ENCODE data around the gene HLA-DOB.

The HLA-DOB gene

DNA sequence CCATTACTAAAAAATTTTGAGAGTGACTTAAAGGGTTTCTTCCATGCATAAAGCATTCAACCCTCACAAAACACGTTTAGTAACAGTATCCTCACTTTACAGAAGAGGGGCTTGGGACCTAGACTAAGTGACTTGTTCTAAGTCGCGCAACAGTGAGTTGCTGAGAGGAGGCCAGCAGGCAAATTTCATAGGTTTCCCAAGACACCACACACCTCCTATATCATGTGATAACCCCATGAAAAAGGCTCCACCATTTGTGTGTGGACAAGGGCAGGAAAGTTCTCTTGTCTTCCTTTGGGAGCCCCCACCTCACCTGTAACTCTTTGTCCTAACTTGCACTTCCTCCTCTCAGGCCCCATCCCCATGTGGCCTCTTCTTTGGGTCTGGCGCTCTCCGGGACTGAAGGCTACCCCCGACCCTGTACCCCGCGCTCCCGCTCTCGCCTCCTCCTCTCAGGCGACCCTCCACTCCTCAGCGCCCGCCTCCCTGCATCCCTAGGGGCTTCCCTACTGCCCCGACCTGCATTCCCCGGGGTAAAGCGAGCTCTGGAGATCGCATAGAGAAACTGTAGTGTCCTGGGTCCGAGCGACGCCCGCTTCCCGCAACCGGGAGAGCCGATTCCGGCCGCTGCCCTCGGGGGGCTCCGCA is 26.7 kb upstream of the HLA-DOB start:
- no peak for DNase-seq

DNA sequence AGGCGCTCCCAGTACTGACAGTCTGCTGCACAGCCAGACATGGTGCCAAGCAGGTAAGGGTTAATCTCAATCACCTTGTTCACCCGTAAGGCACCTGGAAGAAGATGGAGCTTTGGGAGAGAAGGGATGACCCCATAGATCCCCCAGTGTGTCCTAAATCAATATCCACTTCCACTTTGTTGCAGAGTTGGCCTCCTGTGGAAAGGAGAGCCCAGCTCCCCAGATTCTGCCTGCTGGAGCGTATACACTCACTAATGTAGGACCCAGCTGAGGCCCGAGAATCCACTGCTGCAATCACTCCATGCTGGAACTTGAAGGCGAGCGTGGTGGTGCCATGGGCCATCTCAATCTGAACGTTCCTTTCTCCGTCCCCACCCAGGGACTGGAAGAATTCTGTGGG is 25.9 kb upstream of the HLA-DOB start:
- DNase-seq, result no peak

DNA sequence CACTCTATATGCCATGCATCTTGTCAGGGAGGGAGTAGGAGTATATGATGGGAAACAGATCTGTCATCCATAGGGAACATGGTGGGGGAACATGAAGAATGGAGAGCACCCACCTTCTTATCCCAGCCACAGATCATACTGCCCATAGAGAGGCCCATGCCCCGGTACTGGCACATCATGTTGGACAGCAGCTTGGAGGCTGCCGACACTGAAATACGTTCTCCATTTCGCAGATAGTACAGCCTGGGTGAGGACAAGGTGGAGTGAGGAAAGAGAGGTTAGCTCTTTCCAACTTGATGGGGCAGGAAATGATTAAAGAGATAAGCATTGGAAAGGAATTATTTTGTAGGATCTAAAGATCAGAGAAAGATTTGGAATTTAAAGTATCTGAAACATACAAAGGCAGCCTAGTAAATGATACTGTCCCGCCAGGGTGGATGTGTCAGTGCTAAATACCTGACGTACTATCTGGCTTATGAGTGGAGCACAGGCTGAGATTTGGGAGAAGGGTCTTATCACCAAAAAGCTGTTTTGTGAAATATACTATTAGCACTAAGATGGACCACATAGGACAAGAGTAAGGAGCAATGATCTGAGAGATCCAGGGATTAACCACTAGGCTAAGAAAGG is 25.3 kb upstream of the HLA-DOB start:
- no peak for DNase-seq

DNA sequence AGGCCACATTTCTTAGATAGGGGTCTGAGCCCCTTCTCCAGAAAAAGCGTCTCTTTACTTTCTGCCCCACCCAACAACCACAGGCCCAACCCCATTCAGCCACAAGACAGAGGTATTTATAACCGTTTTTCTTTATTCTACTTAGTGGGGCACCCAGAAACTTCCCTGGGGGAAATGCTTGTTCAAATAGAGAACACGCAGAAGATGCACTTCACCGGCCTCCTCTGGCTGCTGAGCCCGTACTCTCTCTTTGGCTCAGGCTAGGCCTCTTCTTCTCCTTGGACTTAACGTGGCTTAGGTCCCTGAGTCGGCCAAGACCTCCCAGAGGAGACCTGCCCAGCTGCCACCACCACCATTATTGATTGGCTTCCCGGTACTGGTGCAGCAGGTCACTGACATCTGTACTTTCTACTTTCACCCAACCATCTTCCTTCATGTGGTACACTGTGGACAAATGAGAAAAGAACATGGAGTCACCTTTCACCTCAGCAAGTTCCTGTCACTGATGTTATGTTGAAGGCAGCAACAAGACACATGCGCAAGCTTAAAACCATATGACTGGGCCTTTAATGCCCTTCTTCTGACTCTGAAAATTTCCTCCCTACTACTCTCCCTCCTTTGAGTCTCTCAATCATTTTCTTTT is 23.9 kb upstream of the HLA-DOB start:
- DNase-seq, result peak; percentile 66

DNA sequence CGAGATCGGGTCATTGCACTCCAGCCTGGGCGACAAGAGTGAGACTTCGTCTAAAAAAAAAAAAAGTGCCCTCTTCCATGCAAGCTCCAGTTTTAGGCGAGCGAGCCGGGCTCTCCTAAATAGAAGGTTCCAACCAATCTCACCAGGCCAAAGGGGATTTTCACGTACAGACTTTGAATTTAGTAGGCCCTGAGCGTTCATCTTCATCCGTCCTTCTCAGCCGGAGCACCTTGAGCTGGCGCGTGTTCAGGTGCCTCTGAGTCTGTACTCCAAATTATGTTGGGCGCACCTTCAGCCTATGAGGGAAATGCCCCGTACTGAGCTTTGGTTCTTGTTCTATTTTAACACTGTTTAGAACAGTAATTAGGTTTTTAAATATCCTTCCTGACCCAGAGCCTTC is 22.6 kb upstream of the HLA-DOB start:
- peak; percentile 53 for DNase-seq

DNA sequence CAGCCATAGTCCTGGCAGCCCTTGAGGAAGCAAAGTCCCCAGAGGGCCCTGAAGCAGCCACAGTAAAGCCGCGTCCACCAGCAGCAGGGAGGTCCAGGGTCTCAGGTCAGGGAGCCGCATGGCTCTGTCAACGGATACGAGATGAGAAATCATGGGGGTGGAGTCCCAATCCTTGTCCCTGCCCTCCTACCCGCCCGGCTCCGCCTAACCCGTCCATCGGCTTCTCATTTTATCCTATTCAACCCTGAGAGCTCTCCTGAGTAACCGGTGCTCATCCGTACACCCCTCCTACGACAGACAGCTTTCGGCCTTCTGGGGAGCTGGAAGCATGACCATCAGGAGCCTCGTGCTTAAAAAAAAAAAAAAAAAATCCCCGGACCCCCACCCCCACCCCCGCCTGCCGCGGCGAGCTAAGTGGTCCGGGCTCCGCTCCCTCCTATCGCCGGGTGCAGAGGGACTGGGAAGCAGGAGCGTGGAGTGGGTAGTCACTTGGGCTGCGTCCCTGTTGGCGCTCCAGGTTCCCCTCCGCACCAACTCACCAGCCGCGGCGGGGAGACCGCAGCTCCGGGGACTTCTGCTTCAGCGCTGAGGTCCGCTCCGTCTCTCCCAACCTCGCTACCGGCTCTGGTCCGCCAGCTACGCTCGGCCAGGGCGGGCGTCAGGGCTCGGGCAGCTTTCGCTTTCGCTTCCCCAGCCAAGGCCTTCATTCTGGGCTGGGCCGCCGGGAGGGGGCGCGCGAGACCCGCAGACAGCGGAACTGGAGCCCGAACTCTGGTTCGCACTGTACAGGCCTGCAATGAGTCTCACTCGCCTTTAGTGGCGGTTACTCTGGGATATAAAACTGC is 21.5 kb upstream of the HLA-DOB start, which contains the start of gene TAP2:
Gene TAP2 (minus strand): TSS at position 626 of the 845 bp plus-strand sequence. CDS start 506 bp downstream, at position 120.
- peak; percentile 99 for DNase-seq

DNA sequence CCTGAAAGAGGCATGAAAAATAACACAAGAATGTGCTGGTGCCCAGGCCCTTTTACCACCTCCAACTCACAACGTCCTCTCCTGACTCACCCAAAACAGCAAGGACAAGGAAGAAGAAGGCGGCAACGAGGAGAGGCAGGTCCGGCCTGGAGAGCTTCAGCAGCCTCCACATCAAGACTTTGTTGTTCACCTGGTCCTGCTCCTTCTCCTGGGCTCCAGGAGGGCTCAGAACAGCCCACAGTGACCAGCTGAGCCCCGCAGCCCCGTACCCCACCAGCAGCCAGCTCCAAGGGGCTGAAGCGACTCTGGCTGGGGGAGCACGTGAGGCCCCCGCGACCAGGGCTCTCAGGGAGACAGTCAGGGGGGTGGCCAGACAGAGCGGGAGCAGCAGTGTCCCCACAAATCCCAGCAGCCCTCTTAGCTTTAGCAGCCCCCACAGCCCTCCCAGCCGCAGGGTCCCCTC is 20.9 kb upstream of the HLA-DOB start:
- no peak for DNase-seq

DNA sequence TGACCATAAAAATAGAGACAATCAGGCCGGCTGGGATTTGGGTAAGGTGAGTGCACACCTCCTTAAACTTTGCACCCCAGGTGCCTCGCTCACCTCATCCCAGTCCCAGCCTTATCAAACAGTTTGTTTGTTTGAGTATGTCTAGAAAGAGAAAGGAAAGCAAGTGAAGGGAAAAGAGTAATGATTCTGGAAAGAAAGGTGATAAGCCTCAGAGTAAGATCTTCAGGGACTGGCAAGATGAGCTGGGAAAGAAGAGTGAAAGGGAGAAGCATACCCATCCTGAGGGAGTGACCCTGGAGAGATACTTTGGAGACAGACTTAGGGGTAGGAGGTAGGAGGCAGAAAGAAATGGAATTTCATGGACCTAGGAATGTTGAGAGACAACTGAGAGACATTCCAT is 20.1 kb upstream of the HLA-DOB start:
- no peak for DNase-seq

DNA sequence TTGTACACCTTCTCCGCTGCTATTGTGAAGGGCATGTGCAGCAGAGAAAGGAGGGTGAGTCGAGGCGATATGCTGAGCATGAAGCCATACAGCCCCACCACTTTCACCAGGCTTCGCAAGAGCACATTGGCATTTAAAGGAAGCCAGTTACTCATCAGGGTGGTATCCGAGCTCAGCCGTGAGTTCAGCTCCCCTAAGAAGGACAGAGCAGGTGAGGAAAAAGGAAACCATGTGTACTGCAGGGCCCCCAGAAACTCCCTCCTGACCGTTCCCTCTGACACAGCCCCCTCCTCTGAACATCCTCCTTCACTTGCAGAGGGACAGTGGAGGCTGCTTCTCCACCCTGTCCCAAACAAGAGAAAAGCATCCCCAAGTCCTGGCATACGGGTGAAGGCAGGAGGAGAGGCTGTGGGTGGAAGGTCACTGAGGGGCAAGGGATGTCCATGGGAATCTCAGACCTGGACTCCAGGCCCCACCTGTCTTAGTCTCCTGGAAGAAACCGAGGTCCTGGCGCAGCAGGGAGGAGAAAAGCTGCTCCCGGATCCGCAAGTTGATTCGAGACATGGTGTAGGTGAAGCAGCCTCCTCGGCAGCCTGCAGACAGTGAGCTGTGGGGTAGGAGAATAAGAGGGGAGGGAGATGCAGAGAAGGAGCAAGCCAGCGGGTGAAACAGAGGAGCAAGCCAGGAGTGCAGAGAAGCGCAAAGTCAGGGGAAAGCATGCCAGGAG is 18.5 kb upstream of the HLA-DOB start:
- DNase-seq, result no peak

DNA sequence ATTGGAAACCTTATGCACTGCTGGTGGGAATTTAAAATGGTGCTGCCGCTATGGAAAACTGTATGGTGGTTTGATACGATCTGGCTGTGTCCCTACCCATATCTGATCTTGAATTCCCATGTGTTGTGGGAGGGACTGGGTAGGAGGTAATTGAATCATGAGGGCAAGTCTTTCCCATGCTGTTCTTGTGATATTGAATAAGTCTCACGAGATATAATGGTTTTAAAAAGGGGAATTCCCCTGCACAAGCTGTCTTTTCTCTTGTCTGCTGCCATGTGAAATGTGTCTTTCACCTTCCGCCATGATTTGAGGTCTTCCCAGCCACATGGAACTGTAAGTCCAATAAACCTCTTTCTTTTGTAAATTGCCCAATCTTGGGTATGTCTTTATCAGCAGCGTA is 16.9 kb upstream of the HLA-DOB start:
- no peak for DNase-seq

DNA sequence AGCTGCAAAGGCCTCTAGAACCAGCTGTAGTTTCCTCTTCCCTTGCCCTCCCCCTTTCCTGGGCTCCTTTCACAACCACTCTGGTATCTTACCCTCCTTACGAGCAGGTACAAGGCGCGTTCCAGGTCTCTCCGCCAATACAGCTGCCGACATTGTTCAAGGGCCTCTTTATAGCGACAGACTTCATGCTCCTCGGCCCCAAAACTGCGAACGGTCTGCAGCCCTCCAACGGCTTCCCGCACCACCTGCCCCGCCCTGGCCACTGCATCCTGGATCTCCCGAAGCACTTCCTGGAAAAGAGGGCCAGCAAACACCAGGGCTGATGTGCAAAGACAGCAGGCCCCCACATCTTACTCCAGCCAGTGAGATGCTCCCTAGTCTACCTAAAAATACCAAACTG is 15.7 kb upstream of the HLA-DOB start:
- no peak for DNase-seq

DNA sequence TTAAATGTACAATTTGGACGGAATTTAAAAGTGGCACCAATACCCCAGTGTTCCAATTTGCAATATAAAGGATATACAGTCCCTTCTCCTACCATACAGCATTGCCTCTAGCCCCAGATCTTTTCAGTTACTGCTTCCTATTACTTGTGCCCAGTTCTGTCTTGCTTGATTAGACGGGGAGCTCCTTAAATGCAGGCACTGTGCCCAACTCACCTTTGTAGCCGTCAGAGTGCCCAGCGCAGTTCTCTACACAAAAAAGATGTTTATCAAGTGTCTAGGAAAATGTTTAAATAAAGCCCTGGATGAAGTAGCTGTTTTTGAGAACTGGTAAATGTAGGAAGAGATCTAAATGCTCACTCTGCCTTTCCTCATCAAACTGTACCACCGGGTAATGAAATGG is 14.1 kb upstream of the HLA-DOB start:
- DNase-seq, result no peak

DNA sequence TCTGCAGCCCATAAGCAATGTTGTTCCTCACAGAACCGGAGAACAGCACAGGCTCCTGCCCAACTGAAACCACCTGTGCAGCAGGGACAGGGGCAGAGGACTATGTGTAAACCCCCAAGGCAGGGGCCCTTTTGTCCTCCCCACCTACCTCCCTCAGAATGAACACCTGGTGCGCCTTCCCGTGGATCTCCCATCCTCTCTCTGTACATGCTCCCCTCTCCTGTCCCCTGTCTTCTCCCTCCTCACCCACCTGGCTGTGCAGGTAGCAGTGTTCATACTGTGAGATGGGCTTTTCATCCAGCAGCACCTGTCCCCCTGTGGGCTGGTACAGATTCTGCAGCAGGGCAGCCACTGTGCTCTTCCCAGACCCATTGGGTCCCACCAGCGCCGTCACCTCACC is 13.2 kb upstream of the HLA-DOB start:
- no peak for DNase-seq

DNA sequence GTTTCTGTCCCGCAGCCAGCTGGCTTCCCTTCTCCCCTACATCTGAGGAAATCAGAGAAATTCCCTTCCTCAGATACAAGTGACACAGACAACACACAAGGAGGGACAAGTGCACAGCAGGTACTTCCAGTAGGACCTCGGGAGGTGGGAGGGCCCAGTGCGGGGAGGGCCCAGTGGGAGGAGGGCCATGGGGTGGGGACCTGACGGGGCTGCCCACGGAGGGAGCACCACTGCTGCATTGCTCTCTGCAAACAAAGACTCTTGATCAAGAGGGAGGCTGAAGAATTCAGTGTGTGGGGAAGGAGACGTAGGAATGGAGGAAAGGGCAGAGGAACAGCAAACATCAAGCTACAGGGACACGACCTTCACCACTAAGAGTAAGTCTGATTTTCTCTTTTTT is 12.7 kb upstream of the HLA-DOB start:
- no peak for DNase-seq

DNA sequence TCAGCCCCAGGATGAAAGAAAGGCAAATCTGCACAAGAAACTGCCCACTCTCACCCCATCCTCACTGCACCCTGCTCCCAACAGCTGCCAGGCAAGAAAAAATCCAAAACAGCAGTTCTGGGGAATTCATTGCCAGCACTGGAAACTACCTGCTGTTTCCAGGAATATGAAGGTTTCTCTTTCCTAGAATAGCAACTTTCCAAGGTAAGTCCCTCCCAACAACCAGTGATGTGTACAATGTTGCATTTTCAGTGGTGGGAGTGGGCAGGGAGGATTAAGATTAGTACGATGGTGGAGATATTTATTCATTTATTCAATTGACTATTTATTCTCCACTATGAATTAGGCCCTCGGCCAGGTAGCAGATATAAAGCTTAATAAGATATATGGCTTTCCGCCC is 10.2 kb upstream of the HLA-DOB start:
- DNase-seq, result no peak

DNA sequence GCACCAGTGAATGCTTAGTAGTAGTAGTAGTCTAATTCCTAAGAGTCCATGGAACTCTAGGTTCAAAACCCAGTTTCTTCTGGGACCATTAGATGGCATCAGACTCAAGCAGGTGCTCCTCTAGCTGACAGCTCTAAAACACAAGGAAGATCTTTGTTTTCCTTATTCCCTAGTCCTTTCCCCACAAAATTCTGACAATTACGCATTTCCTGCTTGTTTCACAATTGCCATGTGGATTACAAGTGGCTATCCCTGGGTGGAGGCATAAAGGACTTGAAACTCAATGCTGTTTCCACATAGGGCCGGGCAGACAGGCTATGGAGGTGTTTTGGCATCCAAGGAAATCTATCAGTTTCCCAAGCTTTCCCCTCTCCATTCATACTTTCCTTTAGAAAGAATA is 9.2 kb upstream of the HLA-DOB start:
- DNase-seq, result no peak

DNA sequence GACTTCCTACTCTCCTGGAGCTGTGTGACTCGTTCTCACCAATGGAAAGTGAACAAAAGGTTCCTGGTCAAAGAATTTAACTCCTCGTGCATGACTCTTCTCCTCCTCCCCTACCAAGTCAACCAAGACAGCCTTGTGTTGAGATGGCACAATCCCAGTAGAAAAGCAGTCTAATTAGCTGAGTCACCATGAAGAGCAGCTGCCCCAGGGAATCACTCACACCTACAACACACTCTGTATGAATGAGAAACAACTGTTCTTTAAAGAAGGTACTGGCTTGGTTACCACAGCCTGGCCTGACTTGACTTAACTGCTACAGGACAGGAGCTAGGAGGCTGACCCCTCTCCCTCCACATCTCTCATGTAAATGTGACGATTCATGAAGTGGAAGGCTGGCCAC is 2.9 kb upstream of the HLA-DOB start:
- DNase-seq, result no peak

DNA sequence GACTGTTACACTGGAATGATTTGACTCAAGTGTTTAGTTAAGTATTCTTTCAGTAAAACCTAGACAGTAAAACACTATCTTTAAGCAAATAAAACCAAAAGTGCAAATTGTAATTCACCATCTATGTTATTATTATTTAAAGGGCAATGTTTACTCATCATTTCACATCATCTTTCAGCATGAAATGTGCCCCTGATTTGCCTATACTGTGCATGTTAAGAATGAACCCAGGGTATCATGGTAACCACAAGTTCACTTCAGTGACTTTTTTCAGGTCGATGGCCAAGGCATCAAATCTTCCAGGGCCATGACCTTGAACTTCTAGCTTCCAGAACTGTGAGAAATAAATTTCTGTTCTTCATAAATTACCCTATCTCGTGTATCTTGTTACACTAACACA is 2.1 kb upstream of the HLA-DOB start:
- DNase-seq, result no peak

DNA sequence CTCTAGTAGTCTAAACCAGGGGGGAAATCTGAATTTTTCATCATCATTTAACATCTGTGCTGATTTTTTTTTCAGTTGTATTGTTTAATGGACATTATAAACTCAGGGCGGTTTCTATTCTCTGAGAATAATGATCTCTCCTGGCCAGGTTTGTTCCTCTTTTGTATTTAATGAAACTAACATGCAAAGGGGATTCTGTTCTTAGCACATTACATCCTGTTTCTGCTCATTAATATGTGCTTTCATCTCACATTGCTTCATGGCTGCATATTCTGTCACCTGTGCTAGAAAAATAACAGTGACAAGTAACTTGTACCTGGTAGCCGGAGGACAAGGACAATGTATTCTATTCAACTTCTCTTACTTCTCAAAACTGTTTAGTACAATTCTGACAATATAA is 806 bp downstream of the HLA-DOB start:
- DNase-seq, result no peak

DNA sequence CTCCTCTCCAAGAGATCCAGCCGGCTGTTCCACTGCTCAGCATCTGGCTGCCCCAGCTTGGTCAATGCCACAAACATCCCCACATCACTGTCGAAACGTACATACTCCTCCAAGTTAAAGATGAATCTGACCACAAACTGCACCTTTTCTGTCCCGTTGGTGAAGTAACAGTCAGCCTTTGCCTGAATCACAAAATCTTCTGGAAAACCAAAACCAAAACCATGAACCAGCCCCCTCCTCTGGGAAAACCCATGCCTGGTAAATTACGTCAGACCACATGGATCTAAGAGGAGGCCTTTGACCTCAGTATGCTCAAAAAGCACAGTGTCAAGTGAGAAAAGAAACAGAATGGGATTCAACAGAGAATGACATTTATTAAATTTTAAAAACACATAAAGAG is 1.7 kb downstream of the HLA-DOB start:
- DNase-seq, result no peak

DNA sequence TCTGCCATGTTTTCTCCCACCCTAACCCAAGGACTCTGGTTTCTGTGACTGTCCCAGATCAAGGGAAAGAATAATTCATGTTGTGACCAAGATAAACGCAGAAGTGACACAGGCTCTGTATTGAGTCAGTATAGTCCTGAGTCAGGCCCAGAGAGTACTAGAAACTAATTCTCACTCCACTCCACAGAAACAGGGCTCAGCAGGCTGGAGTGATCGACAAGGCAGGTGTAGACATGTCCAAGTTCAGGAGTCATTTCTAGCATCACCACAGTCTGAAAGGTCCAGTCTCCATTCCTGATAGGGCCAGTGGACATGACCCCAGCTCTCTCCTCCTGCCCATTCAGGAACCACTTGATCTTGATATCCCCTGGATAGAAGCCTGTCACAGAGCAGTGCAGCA is 2.7 kb downstream of the HLA-DOB start:
- no peak for DNase-seq

DNA sequence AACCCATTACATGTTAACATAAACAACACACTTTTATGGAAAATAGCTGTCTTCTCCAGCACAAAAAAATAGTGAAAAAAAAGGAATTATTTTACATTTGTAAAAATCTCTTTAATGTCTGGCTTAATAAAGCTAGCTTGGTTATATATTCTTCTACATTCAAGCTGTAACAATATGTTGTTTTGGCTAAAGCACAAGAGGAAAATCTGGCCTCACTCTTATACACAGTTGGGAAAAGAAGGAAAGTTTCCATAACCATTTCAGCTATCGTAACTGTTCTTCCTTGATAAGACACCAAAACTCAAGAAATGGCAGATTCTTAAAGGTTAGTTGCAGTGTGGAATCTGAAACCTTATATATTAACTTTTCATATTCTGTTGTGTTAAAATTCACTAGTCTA is 7.6 kb downstream of the HLA-DOB start:
- no peak for DNase-seq
